ENCODE measurements around the gene C10orf67.

C10orf67 gene

DNA sequence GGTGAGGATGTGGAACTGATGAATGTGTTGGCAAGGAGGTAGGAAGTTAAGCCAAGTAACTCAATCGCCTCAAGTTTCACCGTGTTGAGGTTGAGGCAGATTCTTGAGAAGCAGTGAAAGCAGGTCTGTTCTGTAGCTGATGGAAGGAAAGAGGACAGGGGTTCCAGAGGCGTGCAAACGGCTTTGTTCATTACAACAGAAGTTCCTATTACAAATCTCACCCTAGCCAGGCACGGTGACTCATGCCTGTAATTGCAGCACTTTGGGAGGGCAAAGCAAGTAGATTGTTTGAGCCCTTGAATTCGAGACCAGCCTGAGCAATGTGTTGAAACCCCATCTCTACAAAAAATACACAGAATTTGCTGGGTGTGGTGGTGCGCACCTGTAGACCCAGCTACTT, 189.4 kb downstream of the C10orf67 start:
- no peak for DNase-seq
- in situ Hi-C loops (cut with HindIII; ENCODE audit: low pct_ligation_motif_present, low pct_unique_long_range_greater_than_20kb, low sequenced_read_pairs) = no loop called here
